HCT116 (cell line): ENCODE results near the gene CCDC195. TPM values are rescaled to one million over a fixed set of nuclear protein-coding genes. Genes with fewer than 3 reads are reported as not detected.

Experiments used
- ATAC-seq: fragments of 200-7000 bp; cut with Tn5 transposase; 2 replicates; pipeline ENCODE4 v1.9.1; 2020; ENCODE audit warnings: mild to moderate bottlenecking, moderate library complexity
- BruUV-seq: library from RNA; stranded (reverse); fragments of 400-500 nt; replicated peaks from 2 replicates; lab custom pipeline; 2021; lab: Mats Ljungman, UMichigan
- CTCF ChIA-PET: fragments of 300-600 bp; sonication (Branson Sonifier 250); formaldehyde crosslinking; loops from one replicate; lab custom pipeline; 2021; ENCODE audit warnings: antibody characterized with exemption; lab: Charles Lee
- POLR2A ChIA-PET: fragments of 300-600, 350-600 bp; sonication (Branson Sonifier 250); formaldehyde crosslinking; loops from one replicate; lab custom pipeline; 2021; ENCODE audit warnings: antibody characterized with exemption; lab: Charles Lee
- RAD21 ChIA-PET, 2 experiments: fragments of 300-600 bp; sonication (Branson Sonifier 250); formaldehyde crosslinking; loops; one replicate each; lab custom pipeline; 2023; ENCODE audit warnings: low total read pairs in 2 of 2; ENCODE audit not compliant: uncharacterized antibody in 2 of 2, unreplicated experiment in 2 of 2, low non-redundant PET in 1 of 2; lab: Charles Lee
- DNase-seq: peaks from one replicate; pipeline ENCODE4 v3.0.0-alpha.2; 2010; ENCODE audit warnings: low read depth, low spot score
- H2AFZ ChIP-seq: fragments of 200-600 bp; shearing (Covaris generic), sonication (generic); 2 replicates; pipeline ENCODE4 v1.6.1; 2017; ENCODE audit warnings: low read depth, mixed run types, mixed read lengths, antibody characterized with exemption, low read length; ENCODE audit not compliant: poor library complexity, severe bottlenecking
- H3K27ac ChIP-seq: 2 replicates; pipeline ENCODE4 v1.5.1; 2012; ENCODE audit warnings: low read depth, low read length
- H3K27me3 ChIP-seq: fragments of 200-600 bp; sonication (generic); 2 replicates; pipeline ENCODE4 v1.6.1; 2016; ENCODE audit warnings: mixed run types, low read length, mixed read lengths; ENCODE audit not compliant: insufficient read depth
- H3K36me3 ChIP-seq, 2 experiments: fragments of 200-500 bp in 1 of 2; fragments of 200-600 bp in 1 of 2; sonication (Bioruptor generic) in 1 of 2; sonication (generic) in 1 of 2; 2 replicates each; pipeline versions ENCODE4 v1.5.1 to v1.6.1; 2014 to 2016; ENCODE audit warnings: low read length in 2 of 2, inconsistent platforms in 1 of 2, mixed read lengths in 1 of 2, mixed run types in 1 of 2; ENCODE audit not compliant: insufficient read depth in 2 of 2, control insufficient read depth in 1 of 2
- H3K4me1 ChIP-seq, 2 experiments: fragments of 200-600 bp in 1 of 2; sonication (generic) in 1 of 2; 2 replicates each; pipeline versions ENCODE4 v1.5.1 to v1.6.1; 2012 to 2017; ENCODE audit warnings: low read length in 2 of 2, inconsistent platforms in 1 of 2, mild to moderate bottlenecking in 1 of 2, mixed read lengths in 1 of 2, mixed run types in 1 of 2, moderate library complexity in 1 of 2; ENCODE audit not compliant: insufficient read depth in 2 of 2, control insufficient read depth in 1 of 2
- H3K4me2 ChIP-seq: fragments of 200-600 bp; sonication (generic); 2 replicates; pipeline ENCODE4 v1.6.1; 2017; ENCODE audit warnings: mixed run types, low read length, mixed read lengths
- H3K4me3 ChIP-seq, 2 experiments: fragments of 200-600 bp in 1 of 2; sonication (generic) in 1 of 2; replicated peaks in 1 of 2; 2 replicates each; pipeline ENCODE4 v1.5.1; 2011 to 2016; ENCODE audit warnings: low read length in 2 of 2, control low read depth in 1 of 2, low read depth in 1 of 2, mild to moderate bottlenecking in 1 of 2, mixed read lengths in 1 of 2, mixed run types in 1 of 2
- H3K79me2 ChIP-seq: fragments of 200-600 bp; sonication (generic); 2 replicates; pipeline ENCODE4 v1.6.1; 2017; ENCODE audit warnings: mild to moderate bottlenecking, mixed run types, low read length, moderate library complexity, mixed read lengths; ENCODE audit not compliant: insufficient read depth
- H3K9ac ChIP-seq: fragments of 200-600 bp; sonication (generic); 2 replicates; pipeline ENCODE4 v1.6.1; 2016; ENCODE audit warnings: low read length, mixed read lengths
- H3K9me2 ChIP-seq: fragments of 200-600 bp; sonication (generic), shearing (Covaris generic); 2 replicates; pipeline ENCODE4 v1.6.1; 2017; ENCODE audit warnings: mixed run types, mild to moderate bottlenecking, moderate library complexity; ENCODE audit not compliant: insufficient read depth
- H3K9me3 ChIP-seq, 2 experiments: fragments of 200-500 bp in 1 of 2; fragments of 200-600 bp in 1 of 2; sonication (Bioruptor generic) in 1 of 2; sonication (generic) in 1 of 2; 2 replicates each; pipeline ENCODE4 v1.6.1; 2014 to 2017; ENCODE audit warnings: low read length in 2 of 2, mixed read lengths in 2 of 2, inconsistent platforms in 1 of 2, low read depth in 1 of 2, mild to moderate bottlenecking in 1 of 2, mixed run types in 1 of 2, moderate library complexity in 1 of 2; ENCODE audit not compliant: control insufficient read depth in 1 of 2, insufficient read depth in 1 of 2
- H4K20me1 ChIP-seq: fragments of 200-600 bp; sonication (generic), shearing (Covaris generic); 2 replicates; pipeline ENCODE4 v1.6.1; 2017; ENCODE audit warnings: mixed run types, mild to moderate bottlenecking, moderate library complexity; ENCODE audit not compliant: insufficient read depth
- CBX3 ChIP-seq: IDR thresholded peaks from 2 replicates; pipeline ENCODE4 v1.6.1; 2012; ENCODE audit warnings: low read depth
- FOSL1 ChIP-seq: IDR thresholded peaks from 2 replicates; pipeline ENCODE4 v1.6.1; 2012; ENCODE audit warnings: low read depth
- JUND ChIP-seq: IDR thresholded peaks from 2 replicates; pipeline ENCODE4 v1.6.1; 2012
- POLR2A ChIP-seq: IDR thresholded peaks from 2 replicates; pipeline ENCODE4 v1.7.0; 2011; ENCODE audit warnings: borderline replicate concordance; ENCODE audit not compliant: insufficient read depth, insufficient read length; ENCODE audit errors: extremely low read depth
- RAD21 ChIP-seq: IDR thresholded peaks from 2 replicates; pipeline ENCODE4 v1.6.1; 2012; ENCODE audit warnings: low read depth, mild to moderate bottlenecking
- SRF ChIP-seq: IDR thresholded peaks from 2 replicates; pipeline ENCODE4 v1.6.1; 2012; ENCODE audit warnings: low read depth
- TCF7L2 ChIP-seq: IDR thresholded peaks from 2 replicates; pipeline ENCODE4 v1.7.0; 2011; ENCODE audit warnings: borderline replicate concordance, inconsistent platforms; ENCODE audit not compliant: insufficient read depth, insufficient read length; ENCODE audit errors: extremely low read depth
- YY1 ChIP-seq: IDR thresholded peaks from 2 replicates; pipeline ENCODE4 v1.6.1; 2011; ENCODE audit warnings: low read length, low read depth, moderate library complexity, mild to moderate bottlenecking; ENCODE audit not compliant: insufficient replicate concordance; ENCODE audit errors: extremely low read depth
- ZBTB33 ChIP-seq: IDR thresholded peaks from 2 replicates; pipeline ENCODE4 v1.6.1; 2011; ENCODE audit warnings: mild to moderate bottlenecking, low read length, moderate library complexity; ENCODE audit not compliant: insufficient replicate concordance; ENCODE audit errors: extremely low read depth
- ZFX ChIP-seq: fragments of 450-650 bp; IDR thresholded peaks from 2 replicates; pipeline ENCODE4 v1.6.1; 2017
- intact Hi-C: fragments of 100-400 bp; cut with micrococcal nuclease; formaldehyde crosslinking; loops from 2 replicates; pipeline ENCODE4 v1.10.0; 2022
- total RNA-seq: library from RNA; stranded (reverse); gene quantifications from one replicate; pipeline ENCODE4 v1.2.1, GENCODE V29; 2021; ENCODE audit not compliant: unreplicated experiment

The CCDC195 gene
- total RNA-seq, 1 experiment from 2014 or later, result not detected

GRCh38 chr2:224757934-224758548 is 41.9 kb upstream of the CCDC195 start:
- intact Hi-C loops, result no loop called here
- H3K36me3 ChIP-seq, result no peaks in the 10 kb centered on the region
- CTCF ChIA-PET, result no interaction called here
- no peak overlapping the region for H3K4me3 ChIP-seq
- H3K27me3 ChIP-seq, result no peaks in the 10 kb centered on the region
- DNase-seq (no peak), ATAC-seq (no peak)
- POLR2A ChIA-PET, result no interaction called here
- H3K27ac ChIP-seq, result no peak overlapping the region
- H3K4me1 ChIP-seq, result no peaks in the 10 kb centered on the region
- H2AFZ ChIP-seq, result no peak overlapping the region
- no TSS peak for BruUV-seq
- H3K9me2 ChIP-seq, result no peaks in the 10 kb centered on the region
- peaks cover 3 to 4% of the 10 kb centered on the region in 2 experiments; a peak in 2 of 4 replicates for H3K9me3 ChIP-seq
- TF ChIP-seq ZFX, result no peak
- no peak for TF ChIP-seq JUND
- no peak for TF ChIP-seq ZBTB33
- no peak for TF ChIP-seq RAD21
- no peak for TF ChIP-seq SRF
- no peak for TF ChIP-seq YY1
- no peak for TF ChIP-seq POLR2A
- TF ChIP-seq CBX3, result no peak
- TF ChIP-seq FOSL1, result no peak
- no peak for TF ChIP-seq TCF7L2
- TF ChIP-seq, all 23 proteins: peak for 0
- Histone ChIP-seq H3K4me2 (no peak overlapping the region), H3K79me2 (no peaks in the 10 kb centered on the region), H3K9ac (no peak overlapping the region), H4K20me1 (no peaks in the 10 kb centered on the region)
- RAD21 ChIA-PET, result no interaction called here
